Liver (tissue), 3 donors: ENCODE data around the gene TOM1L2.

Source experiments
- CTCF ChIP-seq: fragments of 150-350 bp; IDR thresholded peaks from 2 replicates; pipeline ENCODE4 v1.5.1; 2017; ENCODE audit warnings: improper control_type of control experiment, low read depth, low read length; ENCODE audit not compliant: missing input control
- GABPA ChIP-seq, 2 donors: IDR thresholded peaks in 1 of 2; conservative IDR thresholded peaks in 1 of 2; 2 replicates each; pipeline ENCODE4 v1.6.1; 2016; ENCODE audit warnings: antibody characterized with exemption in 2 of 2, mild to moderate bottlenecking in 1 of 2, moderate library complexity in 1 of 2
- JUND ChIP-seq, 2 donors: IDR thresholded peaks; 2 replicates each; pipeline ENCODE4 v1.6.1; 2016; ENCODE audit warnings: antibody characterized with exemption in 2 of 2
- MAX ChIP-seq: IDR thresholded peaks from 2 replicates; pipeline ENCODE4 v1.6.1; 2016; ENCODE audit warnings: antibody characterized with exemption
- RAD21 ChIP-seq, 2 donors: IDR thresholded peaks; 2 replicates each; pipeline ENCODE4 v1.6.1; 2016; ENCODE audit warnings: antibody characterized with exemption in 2 of 2, mild to moderate bottlenecking in 2 of 2
- REST ChIP-seq: IDR thresholded peaks from 2 replicates; pipeline ENCODE4 v1.6.1; 2016; ENCODE audit warnings: antibody characterized with exemption, mild to moderate bottlenecking
- RXRA ChIP-seq, 2 donors: IDR thresholded peaks; 2 replicates each; pipeline ENCODE4 v1.6.1; 2017 to 2018; ENCODE audit warnings: antibody characterized with exemption in 2 of 2, mild to moderate bottlenecking in 1 of 2
- SP1 ChIP-seq: IDR thresholded peaks from 2 replicates; pipeline ENCODE4 v1.6.1; 2018; ENCODE audit warnings: antibody characterized with exemption, mild to moderate bottlenecking
- TAF1 ChIP-seq: conservative IDR thresholded peaks from 2 replicates; pipeline ENCODE4 v1.6.1; 2016; ENCODE audit warnings: antibody characterized with exemption, mild to moderate bottlenecking
- YY1 ChIP-seq: IDR thresholded peaks from 2 replicates; pipeline ENCODE4 v1.6.1; 2016; ENCODE audit warnings: antibody characterized with exemption, mild to moderate bottlenecking
- donor health status: healthy.
- donor health status: healthy.

DNA sequence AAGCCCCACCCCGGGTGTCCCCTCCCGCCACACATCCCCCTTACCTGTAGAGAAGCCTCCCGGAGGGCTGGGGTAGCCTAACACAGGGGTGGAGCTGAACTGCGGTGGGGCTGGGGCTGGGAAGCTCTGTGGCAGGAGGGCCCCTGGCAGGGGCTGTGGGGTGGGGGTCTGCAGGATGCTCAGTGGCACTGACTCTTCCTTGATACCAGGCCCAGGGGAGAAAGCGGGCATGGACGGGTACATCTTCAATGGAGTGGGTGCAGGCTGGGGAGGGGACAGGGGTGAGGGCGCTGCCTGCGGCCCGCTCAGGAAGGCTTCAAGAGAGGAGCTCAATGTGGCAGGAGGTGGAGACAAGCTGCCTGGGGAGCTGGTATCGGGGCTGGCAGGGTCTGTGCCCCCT, 152.2 kb downstream of the TOM1L2 start:
- no peak for TF ChIP-seq CTCF
- no peak for TF ChIP-seq REST
- no peak for TF ChIP-seq GABPA (IDR thresholded peaks at IDR 0.05 in 1 of 2, conservative IDR thresholded peaks at IDR 0.05 in 1 of 2)
- TF ChIP-seq RAD21 (IDR thresholded peaks at IDR 0.05), result no peak
- no peak for TF ChIP-seq YY1
- no peak for TF ChIP-seq TAF1
- TF ChIP-seq MAX, result no peak
- no peak for TF ChIP-seq JUND (IDR thresholded peaks at IDR 0.05)
- no peak for TF ChIP-seq SP1
- TF ChIP-seq RXRA (IDR thresholded peaks at IDR 0.05), result no peak
